Stimulated activated CD4-positive, alpha-beta T cell treated with anti-CD3 and anti-CD28 coated beads, Interleukin-2, amount 100 ng/mL, for 4 hours (primary cell): Measurements from ENCODE around the gene DYNC1LI2.
"Not testable (repeated sequence)": the region's sequence is repeated elsewhere in the genome, so short reads cannot be mapped to it uniquely, and the experiment has no call there.

Source experiments
- DNase-seq: peaks from one replicate; pipeline ENCODE4 v3.0.0-alpha.2; 2020; ENCODE audit warnings: low read depth

DYNC1LI2 gene

DNA sequence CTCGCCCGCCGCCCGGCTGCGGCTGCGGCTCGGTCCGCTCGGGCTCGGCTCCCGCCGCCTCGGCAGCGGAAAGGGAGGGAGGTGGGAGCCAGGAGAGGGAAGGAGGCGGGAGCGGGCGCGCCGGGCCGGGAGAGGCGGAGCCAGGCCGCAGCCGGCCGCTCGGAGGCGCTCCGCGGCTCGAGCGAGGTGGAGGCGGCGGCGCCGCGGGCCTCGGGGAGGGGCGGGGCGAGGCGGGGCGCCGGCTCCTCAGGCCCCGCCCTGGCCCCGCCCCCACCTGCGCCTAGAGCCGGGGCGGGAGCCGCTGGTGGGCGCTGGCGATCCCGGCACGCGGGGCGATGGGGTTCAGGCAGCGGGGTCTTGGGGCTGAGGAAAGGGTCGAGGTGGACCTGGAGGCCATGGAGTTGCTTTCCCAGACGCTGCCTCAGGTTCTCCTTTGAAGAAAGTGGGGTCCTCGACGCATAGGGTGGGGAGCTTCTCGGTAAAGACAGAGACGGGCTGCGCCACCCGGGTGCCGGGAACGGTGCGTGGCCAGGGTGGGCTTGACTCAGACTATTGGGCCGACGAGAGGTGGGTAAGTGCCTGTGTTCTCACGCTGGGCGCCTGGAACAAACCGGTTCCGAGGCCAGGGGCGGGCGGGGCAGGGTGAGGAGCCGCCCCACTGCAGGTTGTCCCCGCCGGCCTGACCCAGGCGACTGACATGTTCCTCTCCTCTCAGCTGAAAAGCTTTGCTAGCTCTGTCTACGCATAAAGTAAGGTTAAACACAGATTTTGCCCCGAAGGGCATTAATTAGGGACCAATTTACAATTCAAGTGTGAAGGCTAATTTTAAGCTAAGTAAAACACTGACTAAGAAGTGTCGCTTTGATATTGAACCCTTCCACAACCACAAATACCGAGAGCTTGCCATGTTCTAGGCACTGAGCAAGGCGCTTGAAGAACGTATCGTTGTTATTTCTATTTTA lies 54.5 kb downstream of the DYNC1LI2 start, which contains the start of gene CMTM4:
TSS of gene CMTM4 (minus strand) at position 75 of the 962 bp plus-strand sequence. CDS start 218 bp downstream, outside the sequence.
- DNase-seq, result peak; percentile 65

DNA sequence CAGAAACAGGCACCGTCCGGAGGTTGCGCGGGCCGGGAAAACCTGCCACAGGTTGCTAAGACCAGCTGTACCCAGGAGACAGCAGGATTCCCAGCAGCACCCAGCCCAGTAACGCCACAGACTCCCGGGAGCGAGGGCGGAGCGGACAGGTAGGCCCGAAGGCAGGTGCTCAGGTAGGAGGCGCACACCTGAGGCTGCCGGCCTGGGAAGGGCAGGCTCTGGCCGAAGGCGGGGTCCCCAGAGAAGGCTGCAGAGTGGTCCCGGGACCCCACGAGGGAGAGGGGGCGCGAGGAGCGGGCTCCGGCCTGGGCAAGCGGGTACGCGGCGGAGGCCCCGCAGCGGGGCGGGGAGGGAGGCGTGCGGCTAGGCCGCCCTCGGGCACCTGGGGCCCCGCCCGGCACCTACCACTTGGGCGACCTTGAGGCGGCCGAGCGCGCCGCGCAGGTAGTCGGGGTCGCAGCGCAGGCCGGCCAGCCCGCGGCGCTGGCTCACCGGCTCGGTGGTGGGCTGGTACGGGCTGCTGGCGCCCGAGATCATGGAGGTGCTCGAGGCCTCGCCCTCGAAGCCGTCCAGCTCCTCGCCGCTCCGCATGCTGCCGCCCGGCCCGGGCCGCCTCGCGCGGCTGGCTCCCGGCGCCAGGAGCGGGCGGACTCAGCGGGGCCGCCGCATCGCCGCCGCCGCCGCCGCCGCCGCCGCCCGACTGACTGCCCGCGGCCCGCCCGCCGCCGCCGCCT lies 55.3 kb downstream of the DYNC1LI2 start:
- DNase-seq, result no peak

DNA sequence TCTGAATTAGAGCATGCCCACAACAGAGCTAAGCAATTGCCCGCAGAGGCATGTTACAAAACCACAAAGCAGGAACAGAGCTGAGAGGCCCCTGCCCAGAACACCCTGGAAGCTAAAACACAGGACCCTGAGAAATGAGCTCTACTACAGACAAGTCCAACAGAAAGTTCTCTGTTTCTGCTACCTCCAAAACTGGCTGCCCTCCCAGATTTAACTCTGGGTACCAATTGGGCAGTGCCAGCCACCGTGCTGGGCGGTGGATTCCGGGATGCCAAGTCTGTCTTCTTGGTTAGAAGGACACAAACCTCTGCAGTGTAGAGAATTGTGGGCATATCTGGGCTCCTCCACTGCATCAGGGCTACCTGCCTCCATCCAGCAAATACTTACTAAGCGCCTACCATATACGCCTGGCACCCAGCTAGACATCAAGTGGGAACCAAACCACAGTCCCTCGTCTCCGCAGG lies 55.9 kb downstream of the DYNC1LI2 start:
- no peak for DNase-seq

DNA sequence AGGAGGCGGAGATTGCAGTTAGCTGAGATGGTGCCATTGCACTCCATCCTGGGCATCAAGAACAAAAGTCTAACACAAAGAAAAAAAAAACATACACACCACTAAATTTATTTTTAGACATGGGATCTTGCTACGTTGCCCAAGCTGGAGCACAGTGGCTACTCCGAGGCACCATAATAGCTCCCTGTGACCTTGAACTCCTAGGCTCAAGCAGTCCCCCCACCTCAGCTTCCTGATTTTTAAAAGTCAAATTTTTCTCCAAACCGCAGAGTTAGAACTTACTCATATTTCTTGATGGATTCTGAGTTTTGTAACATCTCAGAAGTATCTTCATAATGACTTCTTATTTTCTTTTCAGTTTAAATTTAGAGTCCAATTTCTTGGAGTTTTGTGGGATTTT lies 58.3 kb downstream of the DYNC1LI2 start:
- no peak for DNase-seq

DNA sequence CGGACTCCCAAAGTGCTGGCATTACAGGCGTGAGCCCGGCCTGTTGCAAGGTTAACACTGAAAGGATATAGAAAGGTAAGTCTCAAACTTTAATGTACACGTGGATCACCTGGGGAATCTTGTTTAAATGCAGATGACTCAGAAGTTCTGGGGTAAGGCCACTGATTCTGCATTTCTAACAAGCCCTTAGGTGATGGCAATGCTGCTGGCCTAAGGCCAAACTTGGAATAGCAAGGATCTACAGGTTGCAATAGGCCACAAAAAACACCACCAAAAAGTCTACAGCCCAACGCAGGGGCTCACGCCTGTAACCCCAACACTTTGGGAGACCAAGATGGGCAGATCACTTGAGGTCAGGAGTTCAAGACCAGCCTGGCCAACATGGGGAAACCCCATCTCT lies 59.1 kb downstream of the DYNC1LI2 start:
- no peak for DNase-seq

DNA sequence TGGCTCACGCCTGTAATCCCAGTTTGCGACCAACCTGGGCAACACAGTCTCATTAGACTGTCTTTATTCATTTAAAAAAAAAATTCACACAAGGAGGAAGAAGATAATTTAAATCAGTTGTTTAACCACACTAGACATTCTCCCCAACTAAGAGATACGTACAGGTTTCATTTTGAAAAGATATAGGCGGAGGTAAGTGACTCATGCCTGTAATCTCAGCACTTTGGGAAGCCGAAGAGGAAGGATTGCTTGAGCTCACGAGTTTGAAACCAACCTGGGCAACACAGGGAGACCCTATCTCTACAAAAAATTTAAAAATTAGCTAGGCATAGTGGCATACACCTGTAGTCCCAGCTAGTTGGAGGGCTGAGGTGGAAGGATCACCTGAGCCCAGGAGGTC lies 60.2 kb downstream of the DYNC1LI2 start:
- DNase-seq, result no peak

GRCh38 chr16:66690106-66690847 lies 61.1 kb downstream of the DYNC1LI2 start:
- DNase-seq, result no peak

DNA sequence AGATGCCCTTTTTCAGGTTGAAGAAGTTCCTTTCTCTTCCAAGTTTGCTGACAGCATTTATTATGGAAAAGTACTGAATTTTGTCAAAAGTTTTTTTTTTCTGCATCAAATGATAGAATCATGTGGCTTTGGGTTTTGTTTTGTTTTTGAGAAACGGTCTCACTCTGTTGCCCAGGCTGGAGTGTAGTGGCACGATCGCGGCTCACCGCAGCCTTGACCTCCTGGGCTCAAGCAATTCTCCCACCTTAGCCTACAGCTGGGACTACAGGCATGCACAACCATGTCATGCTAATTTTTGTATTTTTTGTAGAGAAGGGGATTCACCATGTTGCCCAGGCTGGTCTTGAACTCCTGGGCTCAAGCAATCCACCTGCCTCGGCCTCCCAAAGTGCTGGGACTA lies 62.1 kb downstream of the DYNC1LI2 start:
- no peak for DNase-seq

DNA sequence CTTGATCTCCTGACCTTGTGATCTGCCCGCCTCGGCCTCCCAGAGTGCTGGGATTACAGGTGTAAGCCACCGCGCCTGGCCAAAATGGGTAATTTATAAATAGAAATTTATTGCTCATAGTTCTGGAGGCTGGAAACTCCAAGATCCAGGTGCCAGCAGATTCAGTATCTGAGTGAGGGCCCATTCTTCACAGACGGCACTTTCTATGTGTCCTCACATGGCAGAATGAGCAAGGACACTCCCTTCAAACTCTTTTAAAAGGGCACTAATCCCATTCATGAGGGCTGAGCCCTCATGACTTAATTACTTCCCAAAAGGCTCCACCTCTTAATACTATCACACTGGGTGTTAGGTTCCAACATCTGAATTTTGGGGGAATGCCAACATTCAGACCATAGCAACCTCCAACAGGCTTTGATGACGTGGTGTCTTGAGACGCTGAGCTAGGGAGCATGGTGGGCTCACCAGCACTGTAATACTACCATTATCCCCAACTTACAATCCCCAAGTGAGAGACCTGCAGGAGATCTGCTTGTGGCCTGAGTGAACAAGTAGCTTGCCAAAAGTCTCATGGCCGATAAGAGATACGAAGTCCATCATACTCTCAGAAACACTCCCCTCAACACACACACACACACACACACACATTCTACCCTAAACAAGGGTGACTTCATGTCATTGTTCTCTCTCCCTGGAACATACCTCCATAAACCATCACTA lies 63.3 kb downstream of the DYNC1LI2 start:
- DNase-seq, result no peak

GRCh38 chr16:66685501-66686115 lies 65.8 kb downstream of the DYNC1LI2 start:
- DNase-seq, result not testable (repeated sequence)

DNA sequence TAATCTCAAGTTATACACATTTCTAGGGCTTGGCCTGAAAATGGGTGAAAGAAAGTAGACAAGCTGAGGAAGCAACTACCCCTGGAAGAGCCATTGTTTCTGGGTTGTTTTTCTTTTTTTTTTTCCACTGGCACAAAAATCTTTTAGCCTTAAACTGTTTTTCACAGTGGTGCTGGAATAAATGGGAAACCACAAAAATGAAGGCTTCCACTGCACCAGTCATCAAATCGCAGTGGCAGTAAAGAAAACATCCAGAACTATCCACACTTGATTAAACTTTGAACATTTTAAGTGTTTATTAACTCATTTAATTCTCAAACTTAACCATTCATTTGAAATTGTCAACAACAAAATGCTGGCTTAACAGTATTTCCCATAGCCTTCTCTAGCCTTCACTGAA lies 69.1 kb downstream of the DYNC1LI2 start:
- DNase-seq, result no peak

DNA sequence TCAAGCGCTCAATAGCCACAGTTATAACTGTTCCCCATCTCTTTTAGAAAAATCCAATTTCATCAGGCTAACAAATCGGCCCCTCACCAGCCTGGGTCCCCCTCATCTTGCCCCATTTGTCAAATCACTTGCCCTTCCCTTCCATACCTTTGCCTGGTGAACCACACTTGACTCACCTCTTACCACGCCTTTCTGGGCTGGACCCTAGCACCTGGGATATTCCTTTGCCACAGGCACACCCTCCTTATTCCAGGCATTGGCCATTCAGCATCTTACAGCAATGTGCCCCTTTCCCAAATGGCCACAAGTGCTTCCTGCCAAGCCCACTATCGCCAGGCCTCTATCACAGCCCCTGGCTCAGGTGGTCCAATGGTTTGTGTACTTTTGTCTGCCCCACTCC lies 69.7 kb downstream of the DYNC1LI2 start:
- no peak for DNase-seq

DNA sequence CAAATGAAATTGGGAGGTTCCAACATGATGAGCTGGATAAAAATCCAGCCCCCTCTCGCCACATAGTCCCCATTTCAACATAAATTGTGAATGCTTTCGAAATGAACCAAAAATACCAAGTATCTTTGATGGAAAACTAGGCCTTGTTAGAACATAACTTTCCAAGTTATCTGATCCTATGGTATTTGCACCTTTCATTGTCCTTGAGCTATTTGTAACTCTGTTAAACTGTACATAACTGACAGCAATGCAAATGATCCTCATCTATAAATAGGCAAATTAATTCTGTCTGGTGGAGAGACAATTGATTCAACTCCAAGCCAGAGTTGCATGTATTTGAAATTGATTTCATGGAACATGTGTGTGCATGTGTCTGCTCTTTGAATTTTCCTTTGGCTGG lies 73.1 kb downstream of the DYNC1LI2 start:
- DNase-seq, result no peak

GRCh38 chr16:66677836-66678235 lies 73.6 kb downstream of the DYNC1LI2 start:
- no peak for DNase-seq

DNA sequence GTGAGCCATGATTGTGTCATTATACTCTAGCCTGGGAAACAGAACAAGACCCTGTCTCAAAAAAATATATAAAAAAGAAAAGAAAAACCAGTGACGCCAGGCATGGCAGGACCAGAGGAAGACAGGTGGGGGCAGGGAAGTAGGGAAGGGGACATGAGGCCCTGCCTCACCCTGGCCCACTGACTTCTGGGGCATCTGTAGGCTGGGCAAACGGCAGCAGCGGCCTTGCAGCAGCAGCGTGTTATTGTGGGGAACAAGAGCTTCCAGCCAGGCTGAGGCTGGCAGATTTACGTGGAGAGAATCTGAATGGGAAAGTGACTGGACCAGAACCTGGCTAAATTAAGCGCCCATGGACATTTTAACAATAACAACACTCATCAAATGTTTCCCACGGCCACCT lies 74.2 kb downstream of the DYNC1LI2 start:
- DNase-seq, result no peak

DNA sequence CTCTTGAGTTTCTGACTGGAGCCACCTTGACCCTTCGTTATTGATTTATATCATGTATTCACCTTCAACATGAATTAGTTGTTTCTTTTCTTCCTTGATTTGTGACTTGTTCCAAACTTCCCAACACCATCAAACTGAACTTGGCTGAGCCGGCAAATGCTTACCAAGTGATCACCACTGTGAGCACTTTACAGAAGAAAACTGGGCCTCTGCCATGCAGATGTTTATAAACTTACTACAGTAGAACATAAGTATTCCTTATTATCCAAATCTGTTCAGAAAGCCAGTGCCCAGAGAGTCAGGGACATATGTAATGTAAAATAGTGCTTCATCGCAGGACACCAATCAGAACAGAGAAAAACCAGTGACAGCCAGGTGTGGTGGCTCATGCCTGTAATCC lies 74.8 kb downstream of the DYNC1LI2 start:
- no peak for DNase-seq

- no peak for DNase-seq
These were observed 77.7 kb downstream of the DYNC1LI2 start for GRCh38 chr16:66673691-66674090.
